Measurements from ENCODE around the gene C1orf216. TPM values are rescaled to one million over a fixed set of nuclear protein-coding genes. Genes with fewer than 3 reads are reported as not detected.
"Not testable (repeated sequence)": the region's sequence is repeated elsewhere in the genome, so short reads cannot be mapped to it uniquely, and the experiment has no call there.

The C1orf216 gene
- polyA plus RNA-seq: 10 to 100 TPM in 2 of 3 donors, 1 to 10 TPM in 1; 2.6 to 13.9 (median 10.3) TPM

- no peak within 1 kb of the TSS for H3K27ac ChIP-seq (ENCODE audit: low read depth, low read length)
- 0 to 1% (median 0%) methylated on average over 74 to 76 of the region's 76 CpGs for WGBS, 3 donors
Observed at GRCh38 chr1:35718492-35719336, at the start of gene C1orf216. Gene C1orf216 (minus strand): TSS chr1:35718884. CDS start chr1:35716321, 2,563 bp downstream.

- 94 to 99% (median 95%) methylated on average over 3 of the region's 3 CpGs for whole genome bisulfite sequencing, 3 donors
Observed at GRCh38 chr1:35764283-35764682, 45.6 kb upstream of the C1orf216 start.

GRCh38 chr1:35763201-35763600, 44.5 kb upstream of the C1orf216 start:
- H3K27ac ChIP-seq (ENCODE audit: low read depth, low read length): no peak overlapping the region

More at GRCh38 chr1:35764283-35764682, 45.6 kb upstream of the C1orf216 start:
- no peak overlapping the region for H3K27ac ChIP-seq (ENCODE audit: low read depth, low read length)

GRCh38 chr1:35762141-35762540, 43.5 kb upstream of the C1orf216 start:
- H3K27ac ChIP-seq (ENCODE audit: low read depth, low read length): no peak overlapping the region
- WGBS, 3 donors: 47 to 63% (median 48%) methylated on average over 2 of the region's 2 CpGs

- 78 to 100% (median 95%) methylated on average over 1 of the region's 1 CpG for WGBS, 3 donors
- H3K27ac ChIP-seq (ENCODE audit: low read depth, low read length): no peak overlapping the region
Observed at GRCh38 chr1:35756064-35756463, 37.4 kb upstream of the C1orf216 start.

- 80 to 89% (median 89%) methylated on average over 4 of the region's 4 CpGs for WGBS, 3 donors
- no peak overlapping the region for H3K27ac ChIP-seq (ENCODE audit: low read depth, low read length)
Observed at GRCh38 chr1:35753626-35754260, 35.1 kb upstream of the C1orf216 start.

- 75 to 84% (median 76%) methylated on average over 3 of the region's 3 CpGs for WGBS, 3 donors
- no peak overlapping the region for H3K27ac ChIP-seq (ENCODE audit: low read depth, low read length)
Observed at GRCh38 chr1:35748326-35748725, 29.6 kb upstream of the C1orf216 start.

- WGBS, 3 donors: 73 to 95% (median 87%) methylated on average over 1 of the region's 1 CpG
- no peak overlapping the region for H3K27ac ChIP-seq (ENCODE audit: low read depth, low read length)
Observed at GRCh38 chr1:35745124-35745730, 26.5 kb upstream of the C1orf216 start.

- H3K27ac ChIP-seq (ENCODE audit: low read depth, low read length): no peak overlapping the region
- 87 to 97% (median 94%) methylated on average over 1 of the region's 1 CpG for WGBS, 3 donors
Observed at GRCh38 chr1:35737120-35737519, 18.4 kb upstream of the C1orf216 start.

- WGBS, 3 donors: 85 to 90% (median 88%) methylated on average over 4 of the region's 4 CpGs
Observed at GRCh38 chr1:35727434-35728040, 8.9 kb upstream of the C1orf216 start.

GRCh38 chr1:35726450-35727433, 8.1 kb upstream of the C1orf216 start:
- H3K27ac ChIP-seq (ENCODE audit: low read depth, low read length): no peak overlapping the region
- 37 to 51% (median 47%) methylated on average over 11 of the region's 11 CpGs for WGBS, 3 donors

More at GRCh38 chr1:35727434-35728040, 8.9 kb upstream of the C1orf216 start:
- H3K27ac ChIP-seq (ENCODE audit: low read depth, low read length): no peak overlapping the region

GRCh38 chr1:35725596-35725995, 6.9 kb upstream of the C1orf216 start:
- WGBS, 3 donors: 58 to 65% (median 60%) methylated on average over 10 of the region's 10 CpGs

GRCh38 chr1:35717911-35718476, 690 bp downstream of the C1orf216 start:
- H3K27ac ChIP-seq (ENCODE audit: low read depth, low read length): no peak overlapping the region
- WGBS, 3 donors: 4 to 15% (median 6%) methylated on average over 10 of the region's 10 CpGs

More at GRCh38 chr1:35725596-35725995, 6.9 kb upstream of the C1orf216 start:
- no peak overlapping the region for H3K27ac ChIP-seq (ENCODE audit: low read depth, low read length)

GRCh38 chr1:35715568-35716002, 3.1 kb downstream of the C1orf216 start:
- no peak overlapping the region for H3K27ac ChIP-seq (ENCODE audit: low read depth, low read length)
- WGBS, 3 donors: 33 to 40% (median 36%) methylated on average over 15 of the region's 15 CpGs

GRCh38 chr1:35714921-35715567, 3.6 kb downstream of the C1orf216 start:
- no peak overlapping the region for H3K27ac ChIP-seq (ENCODE audit: low read depth, low read length)
- 84 to 90% (median 86%) methylated on average over 2 of the region's 2 CpGs for WGBS, 3 donors

GRCh38 chr1:35711098-35711497, 7.6 kb downstream of the C1orf216 start:
- 96 to 97% (median 97%) methylated on average over 5 of the region's 5 CpGs for WGBS, 3 donors
- not testable (repeated sequence) for H3K27ac ChIP-seq (ENCODE audit: low read depth, low read length)

- WGBS, 3 donors: 94 to 100% (median 100%) methylated on average over 1 of the region's 1 CpG
- no peak overlapping the region for H3K27ac ChIP-seq (ENCODE audit: low read depth, low read length)
Observed at GRCh38 chr1:35708952-35709351, 9.7 kb downstream of the C1orf216 start.

All from adipose tissue (tissue), 3 donors.